HepG2 (cell line): ENCODE data around the gene RP2.

Source experiments
- FOXJ3 ChIP-seq: sonication (generic); formaldehyde crosslinking; IDR thresholded peaks from 2 replicates; pipeline ENCODE4 v1.4.0; 2020; ENCODE audit warnings: missing genetic modification reagents, mild to moderate bottlenecking, borderline replicate concordance
- GABPA ChIP-seq, 2 experiments: IDR thresholded peaks; 2 replicates each; pipeline ENCODE4 v1.6.1; 2011 to 2016; ENCODE audit warnings: low read depth in 2 of 2, low read length in 1 of 2, missing biosample characterization in 1 of 2, missing genetic modification characterization in 1 of 2
- HNRNPH1 ChIP-seq: fragments of 200-400 bp; formaldehyde crosslinking; optimal IDR thresholded peaks from 2 replicates; pipeline ENCODE3; 2017; ENCODE audit warnings: mild to moderate bottlenecking, low read depth, low read length
- MAFK ChIP-seq, 2 experiments: IDR thresholded peaks in 1 of 2; conservative IDR thresholded peaks in 1 of 2; 2 replicates each; pipeline ENCODE4 v1.6.1; 2011; ENCODE audit warnings: improper control_type of control experiment in 2 of 2, low read length in 2 of 2
- NFKBIZ ChIP-seq: IDR thresholded peaks from 2 replicates; pipeline ENCODE4 v1.6.1; 2018; ENCODE audit warnings: missing genetic modification reagents, missing compliant biosample characterization
- NFRKB ChIP-seq: fragments of 450-650 bp; IDR thresholded peaks from 2 replicates; pipeline ENCODE4 v1.6.1; 2017
- TRIM24 ChIP-seq: sonication (generic); formaldehyde crosslinking; IDR thresholded peaks from 2 replicates; pipeline ENCODE4 v1.8.0; 2022; ENCODE audit warnings: mild to moderate bottlenecking, missing genetic modification reagents
- ZFP36 ChIP-seq: fragments of 150-350 bp; IDR thresholded peaks from 2 replicates; pipeline ENCODE4 v1.6.1; 2018; ENCODE audit warnings: borderline replicate concordance, low read length, low read depth; ENCODE audit not compliant: partially characterized antibody
- ZNF230 ChIP-seq: sonication (generic); formaldehyde crosslinking; IDR thresholded peaks from 2 replicates; pipeline ENCODE4 v1.4.0; 2020; ENCODE audit warnings: mild to moderate bottlenecking, missing genetic modification reagents
- ZNF773 ChIP-seq: sonication (generic); formaldehyde crosslinking; IDR thresholded peaks from 2 replicates; pipeline ENCODE4 v1.4.0; 2020; ENCODE audit warnings: missing genetic modification reagents, borderline replicate concordance
- TF ChIP-seq, protein P1 (sequence below): sonication (generic); formaldehyde crosslinking; IDR thresholded peaks from 2 replicates; pipeline ENCODE4 v1.5.0; 2020; ENCODE audit warnings: mild to moderate bottlenecking, missing genetic modification reagents, moderate library complexity
- TF ChIP-seq, protein P2 (sequence below): sonication (generic); formaldehyde crosslinking; IDR thresholded peaks from 2 replicates; pipeline ENCODE4 v1.4.0; 2020; ENCODE audit warnings: mild to moderate bottlenecking, missing genetic modification reagents

DNA sequence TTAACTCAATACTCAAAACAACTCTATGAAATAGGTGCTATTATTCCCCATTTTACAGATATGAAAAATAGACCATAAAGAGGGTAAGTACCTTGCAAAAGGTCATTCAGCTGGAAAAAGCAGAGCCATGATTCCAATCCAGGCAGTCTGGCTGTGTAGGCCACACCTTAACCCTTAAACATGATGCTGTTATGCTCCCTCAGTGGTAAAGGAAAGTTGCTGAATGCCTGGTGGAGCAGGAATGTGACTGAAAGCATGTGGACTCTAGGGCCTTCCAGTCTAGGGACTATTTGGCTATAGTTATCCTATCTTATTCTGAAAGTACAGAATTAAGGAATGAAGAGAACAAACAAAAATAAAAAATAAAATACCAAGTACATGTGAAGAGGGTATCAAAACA is 19.6 kb downstream of the RP2 start:
- TF ChIP-seq, protein P1, sequence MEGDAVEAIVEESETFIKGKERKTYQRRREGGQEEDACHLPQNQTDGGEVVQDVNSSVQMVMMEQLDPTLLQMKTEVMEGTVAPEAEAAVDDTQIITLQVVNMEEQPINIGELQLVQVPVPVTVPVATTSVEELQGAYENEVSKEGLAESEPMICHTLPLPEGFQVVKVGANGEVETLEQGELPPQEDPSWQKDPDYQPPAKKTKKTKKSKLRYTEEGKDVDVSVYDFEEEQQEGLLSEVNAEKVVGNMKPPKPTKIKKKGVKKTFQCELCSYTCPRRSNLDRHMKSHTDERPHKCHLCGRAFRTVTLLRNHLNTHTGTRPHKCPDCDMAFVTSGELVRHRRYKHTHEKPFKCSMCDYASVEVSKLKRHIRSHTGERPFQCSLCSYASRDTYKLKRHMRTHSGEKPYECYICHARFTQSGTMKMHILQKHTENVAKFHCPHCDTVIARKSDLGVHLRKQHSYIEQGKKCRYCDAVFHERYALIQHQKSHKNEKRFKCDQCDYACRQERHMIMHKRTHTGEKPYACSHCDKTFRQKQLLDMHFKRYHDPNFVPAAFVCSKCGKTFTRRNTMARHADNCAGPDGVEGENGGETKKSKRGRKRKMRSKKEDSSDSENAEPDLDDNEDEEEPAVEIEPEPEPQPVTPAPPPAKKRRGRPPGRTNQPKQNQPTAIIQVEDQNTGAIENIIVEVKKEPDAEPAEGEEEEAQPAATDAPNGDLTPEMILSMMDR (CRISPR knock-in tag) = no peak
- no peak for TF ChIP-seq GABPA (IDR thresholded peaks at IDR 0.05; ENCODE audit: low read depth, low read length)
- no peak for TF ChIP-seq GABPA (CRISPR knock-in tag; IDR thresholded peaks at IDR 0.05; ENCODE audit: low read depth)
- TF ChIP-seq NFKBIZ = no peak
- TF ChIP-seq, protein P2, sequence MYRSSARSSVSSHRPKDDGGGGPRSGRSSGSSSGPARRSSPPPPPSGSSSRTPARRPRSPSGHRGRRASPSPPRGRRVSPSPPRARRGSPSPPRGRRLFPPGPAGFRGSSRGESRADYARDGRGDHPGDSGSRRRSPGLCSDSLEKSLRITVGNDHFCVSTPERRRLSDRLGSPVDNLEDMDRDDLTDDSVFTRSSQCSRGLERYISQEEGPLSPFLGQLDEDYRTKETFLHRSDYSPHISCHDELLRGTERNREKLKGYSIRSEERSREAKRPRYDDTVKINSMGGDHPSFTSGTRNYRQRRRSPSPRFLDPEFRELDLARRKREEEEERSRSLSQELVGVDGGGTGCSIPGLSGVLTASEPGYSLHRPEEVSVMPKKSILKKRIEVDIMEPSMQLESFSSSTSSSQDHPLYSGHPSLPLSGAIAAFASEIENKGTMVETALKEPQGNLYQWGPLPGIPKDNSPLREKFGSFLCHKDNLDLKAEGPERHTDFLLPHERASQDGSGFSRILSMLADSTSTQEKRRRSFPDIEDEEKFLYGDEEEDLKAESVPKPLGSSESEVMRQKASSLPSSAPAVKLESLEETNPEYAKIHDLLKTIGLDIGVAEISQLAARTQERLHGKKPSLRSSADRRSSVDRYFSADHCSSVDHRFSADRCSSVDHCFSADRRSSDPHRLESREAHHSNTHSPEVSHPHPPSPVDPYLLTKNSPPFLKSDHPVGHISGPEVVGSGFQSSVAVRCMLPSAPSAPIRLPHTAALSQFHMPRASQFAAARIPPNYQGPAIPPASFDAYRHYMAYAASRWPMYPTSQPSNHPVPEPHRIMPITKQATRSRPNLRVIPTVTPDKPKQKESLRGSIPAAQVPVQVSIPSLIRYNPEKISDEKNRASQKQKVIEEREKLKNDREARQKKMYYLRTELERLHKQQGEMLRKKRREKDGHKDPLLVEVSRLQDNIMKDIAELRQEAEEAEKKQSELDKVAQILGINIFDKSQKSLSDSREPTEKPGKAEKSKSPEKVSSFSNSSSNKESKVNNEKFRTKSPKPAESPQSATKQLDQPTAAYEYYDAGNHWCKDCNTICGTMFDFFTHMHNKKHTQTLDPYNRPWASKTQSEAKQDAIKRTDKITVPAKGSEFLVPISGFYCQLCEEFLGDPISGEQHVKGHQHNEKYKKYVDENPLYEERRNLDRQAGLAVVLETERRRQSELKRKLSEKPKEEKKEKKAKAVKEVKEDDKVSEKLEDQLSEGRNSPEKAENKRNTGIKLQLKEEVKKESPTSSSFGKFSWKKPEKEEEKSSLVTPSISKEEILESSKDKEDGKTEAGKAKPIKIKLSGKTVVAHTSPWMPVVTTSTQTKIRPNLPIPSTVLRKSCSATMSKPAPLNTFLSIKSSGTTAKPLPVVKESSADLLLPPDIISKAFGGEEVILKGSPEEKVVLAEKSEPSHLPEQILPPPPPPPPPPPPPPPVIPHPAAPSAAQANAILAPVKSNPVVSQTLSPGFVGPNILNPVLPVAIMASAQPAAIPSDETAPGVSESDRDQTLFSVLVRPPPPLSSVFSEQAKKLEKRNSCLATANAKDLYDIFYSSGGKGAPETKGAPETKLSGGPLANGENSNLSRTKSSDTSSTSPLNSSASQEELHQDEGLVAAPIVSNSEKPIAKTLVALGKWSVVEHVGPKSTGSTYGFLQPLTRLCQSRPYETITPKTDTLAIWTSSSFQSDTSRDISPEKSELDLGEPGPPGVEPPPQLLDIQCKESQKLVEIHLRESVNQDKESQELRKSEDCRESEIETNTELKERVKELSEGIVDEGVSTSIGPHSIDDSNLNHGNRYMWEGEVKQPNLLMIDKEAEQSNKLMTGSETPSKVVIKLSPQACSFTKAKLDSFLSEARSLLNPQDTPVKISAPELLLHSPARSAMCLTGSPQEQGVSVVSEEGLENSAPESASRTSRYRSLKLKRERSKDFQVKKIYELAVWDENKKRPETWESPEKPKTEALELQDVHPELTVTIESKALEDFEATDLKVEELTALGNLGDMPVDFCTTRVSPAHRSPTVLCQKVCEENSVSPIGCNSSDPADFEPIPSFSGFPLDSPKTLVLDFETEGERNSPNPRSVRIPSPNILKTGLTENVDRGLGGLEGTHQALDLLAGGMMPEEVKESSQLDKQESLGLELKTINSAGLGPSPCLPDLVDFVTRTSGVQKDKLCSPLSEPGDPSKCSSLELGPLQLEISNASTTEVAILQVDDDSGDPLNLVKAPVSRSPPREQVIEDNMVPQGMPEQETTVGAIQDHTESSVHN = no peak
- no peak for TF ChIP-seq FOXJ3 (CRISPR knock-in tag)
- no peak for TF ChIP-seq ZNF773 (CRISPR knock-in tag)
- no peak for TF ChIP-seq NFRKB
- TF ChIP-seq MAFK (conservative IDR thresholded peaks at IDR 0.05 in 1 of 2, IDR thresholded peaks at IDR 0.05 in 1 of 2; ENCODE audit: low read length in 2 of 2) = no peak
- no peak for TF ChIP-seq TRIM24
- TF ChIP-seq ZNF230 (CRISPR knock-in tag) = no peak
- TF ChIP-seq HNRNPH1 = no peak
- no peak for TF ChIP-seq ZFP36
